T-helper 1 cell (primary cell): ENCODE measurements around the gene LRRC37B.
A peak's percentile ranks its signal among the peaks of the same experiment; 100 is the strongest.
"Not testable (repeated sequence)": the region's sequence is repeated elsewhere in the genome, so short reads cannot be mapped to it uniquely, and the experiment has no call there.

Experiments
- DNase-seq, 5 donors: peaks; one replicate each; pipeline ENCODE4 v3.0.0-alpha.2; 2012 to 2020

The LRRC37B gene

DNA sequence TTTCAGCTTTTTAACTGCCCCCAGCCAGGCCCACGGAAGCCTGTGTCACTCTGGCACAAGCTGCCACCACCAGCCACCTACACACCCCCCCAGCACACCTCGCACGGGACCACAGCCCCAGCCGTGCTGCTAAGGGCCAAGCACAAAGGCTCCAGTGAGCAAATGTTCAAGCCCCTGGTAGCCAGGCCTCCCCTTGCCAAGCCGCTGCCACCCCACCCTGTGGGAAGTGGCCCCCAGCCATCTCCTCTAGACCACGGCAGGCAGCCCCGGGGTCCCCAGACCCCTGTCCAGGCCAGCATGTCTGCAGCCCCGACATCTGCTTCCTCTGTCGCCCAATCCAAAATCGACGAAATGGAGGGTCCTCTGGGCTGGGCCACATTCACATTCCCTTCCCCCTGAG, 35.1 kb downstream of the LRRC37B start:
- not testable (repeated sequence) for DNase-seq

GRCh38 chr17:32045611-32046010, 38.4 kb downstream of the LRRC37B start:
- DNase-seq, result not testable (repeated sequence)

DNA sequence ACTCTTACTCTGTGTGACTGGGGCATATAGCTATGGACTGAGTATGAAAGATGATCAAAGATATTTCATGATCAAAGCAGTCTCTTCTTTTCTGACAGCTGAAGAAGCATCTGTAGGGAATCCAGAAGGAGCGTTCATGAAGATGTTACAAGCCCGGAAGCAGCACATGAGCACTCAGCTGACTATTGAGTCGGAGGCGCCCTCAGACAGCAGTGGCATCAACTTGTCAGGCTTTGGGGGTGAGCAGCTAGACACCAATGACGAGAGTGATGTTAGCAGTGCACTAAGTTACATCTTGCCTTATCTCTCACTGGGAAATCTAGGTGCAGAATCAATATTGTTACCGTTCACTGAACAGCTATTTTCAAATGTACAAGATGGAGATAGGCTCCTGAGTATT, 40.5 kb downstream of the LRRC37B start:
- DNase-seq, result not testable (repeated sequence)

DNA sequence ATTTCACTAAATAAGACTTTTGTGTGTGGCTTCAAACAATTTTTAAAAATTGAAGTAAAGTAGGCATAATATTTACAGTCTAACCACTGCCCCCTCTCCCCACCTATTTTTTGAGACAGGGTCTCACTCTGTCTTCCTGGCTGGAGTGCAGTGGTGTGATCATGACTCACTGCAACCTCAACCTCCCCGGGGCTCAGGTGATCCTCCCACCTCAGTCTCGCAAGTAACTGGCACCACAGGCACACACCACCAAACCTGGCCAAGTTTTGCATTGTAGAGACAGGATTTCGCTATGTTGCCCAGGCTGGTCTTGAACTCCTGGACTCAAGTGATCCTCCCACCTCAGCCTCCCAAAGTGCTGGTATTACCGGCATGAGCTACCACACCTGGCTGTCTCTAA, 47.8 kb downstream of the LRRC37B start:
- DNase-seq, result not testable (repeated sequence)

DNA sequence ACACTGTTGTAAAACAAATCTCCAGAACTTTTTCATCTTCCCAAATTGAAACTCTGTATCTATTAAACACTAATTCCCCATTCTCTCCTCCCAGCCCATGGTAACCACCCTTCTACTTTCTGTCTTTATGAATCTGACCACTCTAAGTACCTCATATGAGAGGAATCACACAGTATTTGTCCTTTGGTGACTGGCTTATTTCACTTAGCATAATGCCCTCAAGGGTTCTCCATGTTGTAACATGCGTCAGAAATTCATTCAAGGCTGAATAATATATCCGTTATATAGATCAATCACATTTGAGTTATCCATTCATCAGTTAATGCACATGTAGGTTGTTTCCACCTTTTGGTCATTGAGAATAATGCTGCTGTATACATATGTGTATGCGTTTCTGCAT, 48.2 kb downstream of the LRRC37B start:
- DNase-seq, result not testable (repeated sequence)

DNA sequence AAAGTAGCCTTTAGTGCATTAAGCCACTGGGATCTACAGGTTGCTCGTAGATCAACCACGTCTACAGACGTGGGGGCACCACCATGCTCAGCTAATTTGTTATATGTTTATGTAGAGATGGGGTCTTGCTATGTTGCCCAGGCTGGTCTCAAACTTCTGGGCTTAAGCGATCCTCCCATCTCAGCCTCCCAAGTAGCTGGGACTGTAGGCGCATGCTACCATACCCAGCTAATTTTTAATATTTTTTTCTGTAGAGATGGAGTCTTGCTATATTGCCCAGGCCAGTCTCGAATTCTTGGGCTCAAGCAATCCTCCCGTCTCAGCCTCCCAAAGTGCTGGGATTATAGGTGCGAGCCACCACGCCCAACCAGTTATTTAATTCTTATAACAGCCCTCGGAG, 49.3 kb downstream of the LRRC37B start:
- not testable (repeated sequence) for DNase-seq

- DNase-seq, result not testable (repeated sequence)
Measured at GRCh38 chr17:32057460-32058105, 50.4 kb downstream of the LRRC37B start.

DNA sequence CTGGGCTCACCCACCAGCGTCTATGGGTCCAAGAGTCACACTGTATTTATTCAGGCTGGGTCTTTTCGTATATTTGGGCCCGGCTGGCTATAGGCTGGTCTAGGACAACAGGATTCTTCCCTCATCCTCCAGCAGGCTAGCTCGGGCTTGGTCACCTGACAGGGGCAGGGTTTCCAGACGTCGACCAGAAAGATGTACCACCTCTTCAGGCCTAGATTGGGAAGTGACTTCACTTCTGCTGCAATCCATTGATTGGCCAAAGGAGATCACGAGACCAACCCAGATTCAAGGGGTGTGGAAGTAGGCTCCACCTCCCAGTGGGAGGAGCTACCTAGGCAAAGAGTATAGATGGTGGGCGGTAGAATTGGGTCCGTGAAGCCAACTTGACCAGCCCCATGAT, 53.5 kb downstream of the LRRC37B start:
- not testable (repeated sequence) for DNase-seq

DNA sequence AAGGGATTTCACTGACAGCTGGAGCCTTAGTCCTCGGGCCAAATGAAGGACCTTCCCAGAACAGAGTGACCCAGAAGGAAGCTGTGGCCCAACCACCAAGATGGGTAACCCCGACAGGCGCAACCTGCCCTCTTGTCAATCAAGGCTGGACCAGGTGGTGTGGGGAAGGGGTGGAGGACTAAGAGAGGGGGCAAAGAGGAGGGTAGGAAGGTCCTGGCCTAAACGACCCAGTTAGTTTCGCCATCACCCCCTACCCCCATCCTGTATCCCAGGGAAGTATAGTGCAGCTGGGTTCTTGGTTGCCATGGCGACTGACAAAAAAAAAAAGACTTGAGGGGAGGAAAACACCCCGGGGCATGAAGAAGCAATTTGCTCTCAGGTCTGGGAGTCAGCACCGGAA, 54.7 kb downstream of the LRRC37B start:
- DNase-seq, result not testable (repeated sequence)

- DNase-seq, result not testable (repeated sequence)
Measured at GRCh38 chr17:32064091-32064490, 56.9 kb downstream of the LRRC37B start.

- not testable (repeated sequence) for DNase-seq
Measured at GRCh38 chr17:32066123-32066680, 59.0 kb downstream of the LRRC37B start.

- DNase-seq, result peak; percentile 13 to 58 (median 36)
Measured at GRCh38 chr17:32066863-32067642, 59.9 kb downstream of the LRRC37B start.

GRCh38 chr17:32069067-32069466, 61.9 kb downstream of the LRRC37B start:
- not testable (repeated sequence) for DNase-seq

DNA sequence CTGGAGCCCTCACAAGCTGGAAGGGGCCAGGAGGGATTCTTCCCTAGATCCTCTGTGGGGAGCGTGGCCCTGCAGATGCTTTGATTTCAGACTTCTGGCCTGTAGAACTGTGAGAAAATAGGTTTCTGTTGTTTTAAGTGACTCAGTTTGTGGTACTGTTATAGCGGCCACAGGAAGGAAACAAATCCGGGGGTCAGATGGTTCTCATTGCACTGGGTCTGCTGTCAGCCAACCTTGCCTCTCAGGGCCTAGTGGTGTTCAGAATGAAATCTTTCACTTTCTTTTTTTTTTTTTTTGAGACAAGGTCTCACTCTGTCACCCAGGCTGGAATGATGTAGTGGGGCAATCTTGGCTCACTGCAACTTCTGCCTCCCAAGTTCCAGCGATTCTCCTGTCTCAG, 64.8 kb downstream of the LRRC37B start:
- DNase-seq, result not testable (repeated sequence)

- not testable (repeated sequence) for DNase-seq
Measured at GRCh38 chr17:32073131-32073530, 65.9 kb downstream of the LRRC37B start.

DNA sequence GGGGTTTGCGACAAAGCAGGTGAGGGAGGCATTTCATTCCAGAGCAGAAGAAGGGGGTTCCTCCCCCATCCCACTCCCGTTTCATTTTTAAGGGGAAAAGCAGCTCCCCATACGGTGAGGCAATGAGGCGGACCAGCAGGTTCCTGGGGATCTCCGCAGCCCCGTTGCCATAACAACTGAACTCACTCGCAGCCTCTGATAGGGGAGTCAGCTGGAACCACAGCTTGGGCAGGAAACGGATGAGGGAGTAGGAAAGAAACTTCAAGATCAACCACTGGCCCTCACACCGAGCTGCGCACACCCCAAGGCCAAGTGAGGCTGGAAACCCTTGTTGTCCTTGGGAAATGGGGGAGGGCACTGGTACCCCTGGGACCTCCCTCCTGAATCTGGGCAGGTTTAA, 72.6 kb downstream of the LRRC37B start:
- peak; percentile 51 to 88 (median 65) for DNase-seq

- DNase-seq, result not testable (repeated sequence)
Measured at GRCh38 chr17:32083550-32083979, 76.4 kb downstream of the LRRC37B start.

DNA sequence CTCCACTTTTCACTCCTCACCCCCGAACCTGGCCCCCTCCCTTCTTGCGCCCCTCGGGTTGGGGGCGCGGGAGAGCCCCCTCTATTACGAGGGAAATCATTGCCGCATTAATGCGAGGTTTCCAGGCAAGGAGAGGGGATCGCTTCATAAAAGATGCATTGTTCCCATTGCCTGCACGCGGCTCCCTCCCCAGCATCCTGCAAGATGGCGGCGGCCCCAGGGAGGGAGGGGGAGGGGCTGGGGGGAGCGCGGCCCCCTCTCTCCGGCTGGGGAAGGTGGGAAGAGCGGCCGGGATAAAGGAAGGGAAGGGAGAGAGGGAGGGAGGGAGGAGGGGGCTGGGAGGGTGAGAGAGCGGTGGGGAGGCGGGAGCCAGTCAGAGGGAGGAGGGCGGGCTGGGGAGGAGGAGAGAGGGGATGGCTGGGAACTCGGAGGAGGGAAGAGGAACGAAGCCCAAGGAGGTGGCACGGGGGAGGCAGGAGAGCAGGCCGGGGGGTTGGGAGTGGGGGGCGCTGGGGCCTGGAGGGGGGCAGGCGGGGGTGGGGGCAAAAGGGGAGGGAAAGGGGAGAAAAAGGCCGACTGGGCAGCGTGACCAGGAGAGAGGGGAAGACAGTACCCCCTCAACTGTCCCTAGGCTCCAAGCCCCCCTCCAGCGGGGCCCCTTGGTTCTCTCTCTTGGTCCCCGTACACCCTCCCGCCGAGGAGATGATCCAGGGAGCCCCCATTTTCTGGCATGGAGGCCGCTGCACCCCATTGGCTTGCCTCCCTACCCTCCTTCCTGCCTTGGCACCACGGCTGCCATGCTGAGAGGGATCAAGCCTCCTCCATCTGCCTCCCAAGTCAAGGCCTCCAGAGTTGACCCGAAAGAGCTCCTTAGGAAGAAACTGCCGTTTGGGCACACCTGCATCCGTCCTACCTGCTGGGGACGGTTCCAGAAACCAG, 77.1 kb downstream of the LRRC37B start:
- DNase-seq, result not testable (repeated sequence)

- not testable (repeated sequence) for DNase-seq
Measured at GRCh38 chr17:32084942-32085829, 78.0 kb downstream of the LRRC37B start.

GRCh38 chr17:32086833-32087232, 79.7 kb downstream of the LRRC37B start:
- not testable (repeated sequence) for DNase-seq

- not testable (repeated sequence) for DNase-seq
Measured at GRCh38 chr17:32092062-32092461, 84.9 kb downstream of the LRRC37B start.
